VCaP (cell line): ENCODE results near the gene STK38L.

Source experiments
- H3K27ac ChIP-seq: fragments of 450-650 bp; 2 replicates; pipeline ENCODE4 v1.5.1; 2017
- TF ChIP-seq, protein P1 (sequence below): fragments of 450-650 bp; conservative IDR thresholded peaks from 2 replicates; pipeline ENCODE4 v1.5.1; 2017; ENCODE audit warnings: mild to moderate bottlenecking, moderate library complexity

The STK38L gene

GRCh38 chr12:27340971-27341370, 96.9 kb downstream of the STK38L start:
- TF ChIP-seq, protein P1, sequence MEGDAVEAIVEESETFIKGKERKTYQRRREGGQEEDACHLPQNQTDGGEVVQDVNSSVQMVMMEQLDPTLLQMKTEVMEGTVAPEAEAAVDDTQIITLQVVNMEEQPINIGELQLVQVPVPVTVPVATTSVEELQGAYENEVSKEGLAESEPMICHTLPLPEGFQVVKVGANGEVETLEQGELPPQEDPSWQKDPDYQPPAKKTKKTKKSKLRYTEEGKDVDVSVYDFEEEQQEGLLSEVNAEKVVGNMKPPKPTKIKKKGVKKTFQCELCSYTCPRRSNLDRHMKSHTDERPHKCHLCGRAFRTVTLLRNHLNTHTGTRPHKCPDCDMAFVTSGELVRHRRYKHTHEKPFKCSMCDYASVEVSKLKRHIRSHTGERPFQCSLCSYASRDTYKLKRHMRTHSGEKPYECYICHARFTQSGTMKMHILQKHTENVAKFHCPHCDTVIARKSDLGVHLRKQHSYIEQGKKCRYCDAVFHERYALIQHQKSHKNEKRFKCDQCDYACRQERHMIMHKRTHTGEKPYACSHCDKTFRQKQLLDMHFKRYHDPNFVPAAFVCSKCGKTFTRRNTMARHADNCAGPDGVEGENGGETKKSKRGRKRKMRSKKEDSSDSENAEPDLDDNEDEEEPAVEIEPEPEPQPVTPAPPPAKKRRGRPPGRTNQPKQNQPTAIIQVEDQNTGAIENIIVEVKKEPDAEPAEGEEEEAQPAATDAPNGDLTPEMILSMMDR, result no peak
- H3K27ac ChIP-seq, result no peak overlapping the region

- TF ChIP-seq, protein P1, result no peak
Measured at GRCh38 chr12:27342536-27342935, 98.5 kb downstream of the STK38L start.

DNA sequence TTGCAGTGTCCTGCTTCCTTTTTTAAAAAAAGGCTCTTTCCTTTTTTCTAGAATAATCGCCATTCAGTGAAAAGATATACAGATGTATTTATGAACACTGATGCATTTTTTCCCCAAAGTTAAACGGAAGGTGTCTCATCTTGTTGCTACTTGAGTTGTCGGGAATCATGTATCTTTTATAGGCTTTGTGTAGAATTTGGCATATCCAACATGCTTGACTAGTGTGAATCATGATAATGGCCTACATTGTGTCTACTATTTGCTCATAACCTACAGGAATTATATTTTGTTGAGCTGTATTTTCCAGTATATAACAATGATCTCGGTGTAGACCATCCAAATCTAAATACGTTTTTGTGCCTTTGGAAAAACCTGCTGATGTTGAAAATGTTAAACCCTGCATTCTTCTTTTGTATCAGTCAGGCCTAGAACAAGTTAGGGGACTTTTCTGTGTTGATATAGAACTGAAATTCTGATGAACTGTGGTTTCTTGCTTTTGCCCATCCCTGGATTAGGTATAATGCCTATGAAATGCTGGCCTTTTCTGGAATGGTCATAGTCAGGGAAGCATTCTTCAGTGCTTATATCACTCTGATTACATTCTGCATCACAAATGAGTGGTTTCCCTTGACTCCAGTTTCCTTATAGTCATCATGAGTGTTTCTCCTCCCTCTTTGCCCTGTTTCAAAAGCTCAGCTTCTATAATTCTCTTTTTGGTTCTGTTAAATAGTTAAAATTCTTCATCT, 99.3 kb downstream of the STK38L start:
- TF ChIP-seq, protein P1, result no peak
- no peak overlapping the region for H3K27ac ChIP-seq

More at GRCh38 chr12:27342536-27342935, 98.5 kb downstream of the STK38L start:
- H3K27ac ChIP-seq, result no peak overlapping the region

DNA sequence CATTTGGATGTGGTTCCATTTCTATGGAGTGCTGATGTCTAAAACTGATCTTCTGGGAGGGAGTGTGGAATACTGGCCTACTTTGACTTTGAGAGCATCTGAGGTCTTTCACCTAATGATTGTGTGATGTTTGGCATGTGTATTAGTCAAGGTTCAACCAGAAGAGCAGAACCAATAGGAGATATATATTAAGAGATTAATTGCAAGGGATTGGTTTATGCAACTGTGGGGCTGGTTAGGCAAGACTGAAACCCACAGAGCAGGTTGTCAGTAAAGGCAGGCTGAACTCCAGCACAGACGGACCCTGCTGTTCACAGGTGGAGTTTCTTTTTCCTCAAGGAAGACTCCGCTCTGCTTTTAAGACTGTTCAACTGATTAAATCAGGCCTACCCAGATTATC, 100.2 kb downstream of the STK38L start:
- H3K27ac ChIP-seq, result no peak overlapping the region
- TF ChIP-seq, protein P1, result no peak

DNA sequence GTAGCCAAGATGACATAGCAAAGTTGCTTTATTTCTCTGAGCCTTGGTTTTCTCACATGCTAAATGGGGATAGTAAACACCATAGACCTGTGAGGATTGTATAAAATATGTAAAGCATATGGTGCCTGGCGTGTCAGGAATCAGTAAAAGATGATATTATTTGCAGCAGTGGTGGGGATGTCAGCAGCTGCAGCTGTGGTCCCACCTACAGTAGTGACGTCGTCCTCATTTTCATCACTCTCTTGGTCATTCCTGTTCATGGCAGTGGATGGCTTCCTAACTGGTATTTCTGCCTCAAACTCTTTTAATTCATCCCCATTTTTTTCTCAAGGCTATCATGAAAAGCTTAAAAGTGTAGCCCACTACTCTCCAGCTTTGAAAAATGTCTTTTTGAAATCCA, 100.7 kb downstream of the STK38L start:
- TF ChIP-seq, protein P1, result no peak
- H3K27ac ChIP-seq, result no peak overlapping the region

DNA sequence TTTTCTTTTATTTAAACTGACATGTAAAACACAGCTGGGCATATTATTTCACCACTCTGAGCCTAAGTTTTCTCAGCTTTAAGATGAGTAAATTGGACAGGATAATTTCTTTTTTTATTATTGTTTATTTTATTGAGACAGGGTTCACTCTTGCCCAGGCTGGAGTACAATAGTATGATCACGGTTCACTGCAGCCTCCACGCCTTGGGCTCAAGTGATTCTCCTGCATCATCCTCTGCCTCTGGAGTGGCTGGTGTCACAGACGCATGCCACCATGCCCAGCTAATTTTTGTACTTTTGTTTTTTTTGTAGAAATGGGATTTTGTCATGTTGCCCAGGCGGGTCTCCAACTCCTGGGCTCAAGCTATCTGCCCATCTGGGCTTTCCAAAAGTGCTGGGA, 101.3 kb downstream of the STK38L start:
- TF ChIP-seq, protein P1, result no peak
- no peak overlapping the region for H3K27ac ChIP-seq

DNA sequence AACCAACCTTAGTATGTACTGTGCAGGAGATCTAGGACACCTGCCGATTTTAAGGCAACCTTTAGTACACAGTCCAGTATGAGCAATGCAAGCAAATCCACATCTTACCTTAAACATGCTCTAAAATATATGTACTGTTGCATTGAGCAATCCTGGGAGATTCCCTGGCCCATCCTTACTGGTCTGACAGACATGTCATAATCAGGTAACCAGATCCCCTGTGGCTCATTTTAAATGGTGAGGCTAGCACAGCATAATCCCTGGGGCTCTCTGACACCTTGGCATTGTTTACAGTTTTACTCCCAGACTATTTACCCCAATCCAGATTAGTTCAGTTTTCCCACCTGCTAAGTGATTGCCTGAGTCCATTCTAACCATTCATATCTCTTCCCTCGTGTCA, 103.7 kb downstream of the STK38L start:
- no peak overlapping the region for H3K27ac ChIP-seq
- TF ChIP-seq, protein P1, result no peak
